Peyer's patch (tissue), 4 donors: ENCODE data around the gene DACH1. TPM values are rescaled to one million over a fixed set of nuclear protein-coding genes. Genes with fewer than 3 reads are reported as not detected.

Experiments used
- DNase-seq, 3 donors: peaks; one replicate each; pipeline ENCODE4 v3.0.0-alpha.2; 2017 to 2019
- H3K27ac ChIP-seq, 4 donors: fragments of 200-600 bp; sonication (generic); one replicate each; pipeline ENCODE4 v1.5.1; 2016 to 2019
- H3K27me3 ChIP-seq, 2 donors: fragments of 200-600 bp; sonication (generic); one replicate each; pipeline ENCODE4 v1.5.1; 2019
- H3K36me3 ChIP-seq, 3 donors: fragments of 200-600 bp; sonication (generic); one replicate each; pipeline ENCODE4 v1.5.1; 2016 to 2019
- H3K4me1 ChIP-seq, 4 donors: fragments of 200-600 bp; sonication (generic); one replicate each; pipeline ENCODE4 v1.5.1; 2016 to 2019
- H3K4me3 ChIP-seq, 4 donors: fragments of 200-600 bp; sonication (generic); 1 replicate in 3 of 4; 2 replicates in 1 of 4; pipeline ENCODE4 v1.5.1; 2016 to 2019; ENCODE audit warnings: mild to moderate bottlenecking in 1 of 4
- H3K9me3 ChIP-seq, 4 donors: fragments of 200-600 bp; sonication (generic); one replicate each; pipeline ENCODE4 v1.5.1; 2016 to 2019; ENCODE audit warnings: mild to moderate bottlenecking in 1 of 4
- POLR2A ChIP-seq, 2 donors: fragments of 450-650 bp; IDR thresholded peaks; one replicate each; pipeline ENCODE4 v1.5.1; 2017; ENCODE audit warnings: antibody characterized with exemption in 2 of 2, mild to moderate bottlenecking in 2 of 2, moderate library complexity in 2 of 2
- total RNA-seq, 4 donors: library from RNA; depleted of rRNA; stranded (reverse); fragments of >200 nt; gene quantifications; one replicate each; pipeline ENCODE4 v1.1.0, GENCODE V29; 2016
- TF ChIP-seq, protein P1 (sequence below), 6 experiments: fragments of 450-650 bp in 4 of 6; fragments of 200-600 bp in 2 of 6; sonication (generic) in 1 of 6; IDR thresholded peaks; one replicate each; pipeline ENCODE4 v1.5.1; 2017 to 2019; ENCODE audit warnings: antibody characterized with exemption in 6 of 6, mild to moderate bottlenecking in 3 of 6, moderate library complexity in 1 of 6

The DACH1 gene
- total RNA-seq, 4 donors from 2014 or later = 15.2 to 63.5 (median 24.4) TPM

DNA sequence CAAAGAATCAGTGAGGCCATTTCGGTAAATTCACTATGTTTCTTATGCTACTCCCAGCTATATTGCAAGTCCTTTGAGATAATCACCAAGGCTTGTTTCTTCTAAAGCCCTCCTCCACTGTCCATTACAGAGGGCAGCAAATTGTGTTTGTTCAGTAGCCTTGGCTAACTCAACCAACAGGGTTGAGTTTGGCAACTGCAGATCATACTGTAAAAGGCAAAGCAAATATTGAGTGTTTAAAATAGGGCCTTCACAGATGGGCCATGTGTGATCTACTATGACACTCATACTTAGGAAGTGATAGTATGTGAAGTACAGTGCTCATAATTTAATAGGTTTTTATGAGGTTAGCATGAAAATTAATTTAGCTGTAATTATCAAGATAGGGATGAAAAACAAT is 171.3 kb downstream of the DACH1 start:
- DNase-seq = no peak
- TF ChIP-seq, protein P1, sequence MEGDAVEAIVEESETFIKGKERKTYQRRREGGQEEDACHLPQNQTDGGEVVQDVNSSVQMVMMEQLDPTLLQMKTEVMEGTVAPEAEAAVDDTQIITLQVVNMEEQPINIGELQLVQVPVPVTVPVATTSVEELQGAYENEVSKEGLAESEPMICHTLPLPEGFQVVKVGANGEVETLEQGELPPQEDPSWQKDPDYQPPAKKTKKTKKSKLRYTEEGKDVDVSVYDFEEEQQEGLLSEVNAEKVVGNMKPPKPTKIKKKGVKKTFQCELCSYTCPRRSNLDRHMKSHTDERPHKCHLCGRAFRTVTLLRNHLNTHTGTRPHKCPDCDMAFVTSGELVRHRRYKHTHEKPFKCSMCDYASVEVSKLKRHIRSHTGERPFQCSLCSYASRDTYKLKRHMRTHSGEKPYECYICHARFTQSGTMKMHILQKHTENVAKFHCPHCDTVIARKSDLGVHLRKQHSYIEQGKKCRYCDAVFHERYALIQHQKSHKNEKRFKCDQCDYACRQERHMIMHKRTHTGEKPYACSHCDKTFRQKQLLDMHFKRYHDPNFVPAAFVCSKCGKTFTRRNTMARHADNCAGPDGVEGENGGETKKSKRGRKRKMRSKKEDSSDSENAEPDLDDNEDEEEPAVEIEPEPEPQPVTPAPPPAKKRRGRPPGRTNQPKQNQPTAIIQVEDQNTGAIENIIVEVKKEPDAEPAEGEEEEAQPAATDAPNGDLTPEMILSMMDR (IDR thresholded peaks at IDR 0.05) = no peak
- no peak for TF ChIP-seq POLR2A (IDR thresholded peaks at IDR 0.05)
- H3K9me3 ChIP-seq = no peaks in the 10 kb centered on the region

DNA sequence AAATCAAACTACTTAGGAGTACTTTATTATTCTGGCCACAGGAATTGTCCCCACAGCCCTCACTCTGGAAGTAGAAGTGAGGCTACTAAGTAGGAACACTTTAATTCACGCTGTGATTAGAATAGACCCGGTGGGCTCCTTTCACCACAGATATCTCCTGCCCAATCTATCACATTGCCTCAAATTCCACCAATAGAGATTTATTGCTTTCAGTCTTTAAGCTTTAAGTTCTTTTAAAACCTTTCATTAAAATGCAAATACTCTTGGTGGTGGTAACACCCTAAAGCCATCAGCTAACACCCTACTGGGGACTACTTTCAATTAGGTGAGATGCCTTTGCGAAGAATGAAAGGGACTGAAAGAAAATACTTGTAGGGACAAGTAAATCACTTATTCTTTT is 181.9 kb downstream of the DACH1 start:
- Histone ChIP-seq H3K4me1 (no peaks in the 10 kb centered on the region), H3K27me3 (no peaks in the 10 kb centered on the region), H3K4me3 (no peak overlapping the region), H3K9me3 (no peaks in the 10 kb centered on the region), H3K27ac (no peak overlapping the region), H3K36me3 (no peaks in the 10 kb centered on the region)
- TF ChIP-seq, protein P1 (IDR thresholded peaks at IDR 0.05) = no peak
- no peak for TF ChIP-seq POLR2A (IDR thresholded peaks at IDR 0.05)
- DNase-seq = no peak

More for the DNA sequence above, 171.3 kb downstream of the DACH1 start:
- Histone ChIP-seq H3K36me3 (no peaks in the 10 kb centered on the region), H3K4me3 (no peak overlapping the region), H3K27me3 (no peaks in the 10 kb centered on the region), H3K4me1 (no peaks in the 10 kb centered on the region), H3K27ac (no peak overlapping the region)

DNA sequence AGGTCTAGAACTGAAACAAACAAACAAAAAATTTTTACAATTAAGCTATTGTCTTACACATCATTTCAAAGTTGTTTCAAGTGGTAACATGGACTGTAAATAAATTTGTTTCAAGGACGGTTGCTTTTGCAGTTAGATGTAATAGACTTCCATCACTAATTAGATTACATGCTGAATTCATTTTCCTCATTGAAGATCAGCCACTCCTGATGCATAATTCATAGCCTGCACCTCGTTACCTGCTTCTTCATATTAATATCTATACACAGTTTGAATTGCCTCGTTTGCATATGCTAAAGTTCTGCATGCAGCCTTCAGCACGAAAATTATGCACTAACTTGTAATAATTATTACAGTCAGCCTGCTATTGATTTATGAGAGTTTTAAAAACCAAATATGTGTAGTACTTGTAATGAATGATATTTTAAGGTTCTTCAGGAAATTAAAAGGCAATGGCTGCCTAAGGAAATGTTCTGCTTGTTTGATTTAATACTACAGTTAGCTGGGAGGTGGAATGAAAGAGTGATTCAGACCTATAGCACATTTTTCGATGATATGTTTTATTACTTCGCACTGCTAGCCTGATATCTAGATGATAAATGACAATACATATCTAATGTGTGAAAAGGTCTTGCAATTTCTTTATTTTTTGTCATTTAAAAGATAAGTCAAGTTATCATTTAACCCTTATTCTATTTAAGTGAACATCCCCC is 184.9 kb downstream of the DACH1 start:
- no peaks in the 10 kb centered on the region for H3K4me1 ChIP-seq
- DNase-seq = no peak
- H3K4me3 ChIP-seq = no peak overlapping the region
- no peaks in the 10 kb centered on the region for H3K9me3 ChIP-seq
- H3K27ac ChIP-seq = no peak overlapping the region
- no peaks in the 10 kb centered on the region for H3K36me3 ChIP-seq
- no peak for TF ChIP-seq POLR2A (IDR thresholded peaks at IDR 0.05)
- TF ChIP-seq, protein P1 (IDR thresholded peaks at IDR 0.05) = no peak
- H3K27me3 ChIP-seq = no peaks in the 10 kb centered on the region

DNA sequence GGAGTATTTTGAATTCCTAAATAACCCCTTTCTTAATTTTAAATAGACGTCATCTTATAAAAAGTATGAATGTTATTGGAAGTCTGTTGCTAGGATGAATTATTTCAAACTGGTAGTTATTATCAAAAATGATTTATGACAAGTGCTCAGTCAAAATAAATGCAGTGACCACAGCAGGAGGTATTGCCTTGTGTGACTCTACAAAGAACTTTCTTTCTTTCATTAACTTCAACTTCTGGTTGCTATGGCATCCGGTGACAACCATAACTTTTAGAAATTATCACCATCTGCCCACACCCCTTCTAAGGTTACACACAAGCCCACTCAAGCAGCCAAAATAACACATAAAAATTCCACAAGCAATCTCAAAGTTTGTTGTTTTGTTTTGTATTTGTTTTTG is 189.9 kb downstream of the DACH1 start:
- Histone ChIP-seq H3K4me1 (no peaks in the 10 kb centered on the region), H3K36me3 (no peaks in the 10 kb centered on the region), H3K27ac (no peak overlapping the region), H3K4me3 (no peak overlapping the region), H3K9me3 (no peaks in the 10 kb centered on the region), H3K27me3 (no peaks in the 10 kb centered on the region)
- TF ChIP-seq, protein P1 (IDR thresholded peaks at IDR 0.05) = no peak
- no peak for TF ChIP-seq POLR2A (IDR thresholded peaks at IDR 0.05)
- DNase-seq = no peak

DNA sequence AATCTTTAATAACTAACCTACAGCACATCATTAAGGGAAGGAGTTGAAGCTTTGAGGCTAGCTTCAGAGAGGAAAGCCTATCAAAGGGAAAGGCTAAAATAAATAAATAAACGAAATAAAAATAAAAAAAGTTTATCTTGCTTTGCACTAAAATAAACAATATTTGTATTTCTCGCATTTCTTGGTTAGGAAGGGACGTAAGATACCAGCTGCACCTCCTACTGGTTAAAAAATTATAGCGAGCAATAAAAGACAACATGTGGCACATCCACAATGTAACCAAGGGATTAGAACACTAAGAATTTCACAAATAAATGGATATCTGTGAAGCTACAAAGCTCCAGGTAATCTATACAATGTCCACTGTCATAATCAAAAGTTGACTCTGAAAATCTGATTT is 194.5 kb downstream of the DACH1 start:
- Histone ChIP-seq H3K9me3 (no peaks in the 10 kb centered on the region), H3K36me3 (no peaks in the 10 kb centered on the region), H3K27ac (no peak overlapping the region), H3K4me1 (no peaks in the 10 kb centered on the region), H3K4me3 (no peak overlapping the region), H3K27me3 (no peaks in the 10 kb centered on the region)
- DNase-seq = no peak
- TF ChIP-seq, protein P1 (IDR thresholded peaks at IDR 0.05) = peak in 2 of 6 experiments; percentile 11 to 21
- TF ChIP-seq POLR2A (IDR thresholded peaks at IDR 0.05) = no peak
